RKO (cell line): Measurements from ENCODE around the gene E2F8.

ENCODE experiments used
- DNase-seq: peaks from one replicate; pipeline ENCODE4 v3.0.0-alpha.2; 2016; ENCODE audit warnings: low spot score

E2F8 gene

GRCh38 chr11:19220903-19221724 is 19.6 kb downstream of the E2F8 start:
- DNase-seq: no peak

- no peak for DNase-seq
Measured at GRCh38 chr11:19218786-19219460, 21.8 kb downstream of the E2F8 start.

- DNase-seq: no peak
Measured at GRCh38 chr11:19218216-19218615, 22.5 kb downstream of the E2F8 start.

DNA sequence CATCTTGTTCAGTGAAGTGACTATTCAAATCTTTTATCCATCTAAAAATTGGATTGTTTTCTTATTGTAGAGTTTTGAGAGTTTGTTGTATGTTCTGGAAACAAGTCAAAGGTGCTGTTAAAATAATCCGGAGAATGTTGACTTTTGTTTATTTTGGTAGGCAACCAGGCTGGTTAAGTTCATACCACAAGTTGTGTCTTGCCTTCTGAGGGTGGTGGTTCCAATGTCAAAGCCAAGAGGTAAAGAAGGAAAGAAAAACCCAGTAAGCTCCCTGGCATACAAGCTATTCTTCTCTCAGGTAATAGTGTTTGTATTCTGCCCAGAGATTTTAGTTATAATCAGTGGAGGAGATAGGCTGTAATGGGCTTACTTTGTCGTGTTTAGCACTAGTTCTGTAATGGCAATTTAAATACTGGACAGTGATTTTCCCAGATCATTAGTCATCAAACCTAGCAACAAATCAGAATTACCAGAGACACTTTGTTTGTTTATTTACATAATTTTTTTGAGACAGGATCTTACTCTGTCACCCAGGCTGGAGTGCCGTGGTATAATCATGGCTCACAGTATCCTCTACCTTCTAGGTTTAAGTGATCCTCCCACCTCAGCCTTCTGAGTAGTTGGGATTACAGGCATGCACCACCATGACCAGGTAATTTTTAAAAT is 23.9 kb downstream of the E2F8 start:
- DNase-seq: no peak

DNA sequence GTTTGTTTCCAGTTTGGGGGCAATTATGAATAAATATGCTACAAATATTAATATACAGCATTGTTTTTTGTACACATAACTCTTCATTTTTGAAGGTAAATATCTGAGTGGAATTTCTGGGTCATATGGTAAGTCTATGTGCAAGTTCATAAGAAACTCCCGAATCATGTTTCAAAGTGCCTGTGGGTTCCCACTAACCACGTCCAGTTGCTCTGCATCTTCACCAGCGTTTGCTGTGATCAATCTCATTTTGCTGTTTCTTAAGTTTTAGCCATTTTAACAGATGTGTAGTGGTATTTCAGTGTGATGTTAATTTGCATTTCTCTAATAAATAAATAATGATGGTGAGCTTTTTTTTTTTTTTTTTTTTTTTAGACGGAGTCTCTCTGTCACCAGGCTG is 24.7 kb downstream of the E2F8 start:
- DNase-seq: no peak

- no peak for DNase-seq
Measured at GRCh38 chr11:19209617-19210370, 31.0 kb downstream of the E2F8 start.

- DNase-seq: no peak
Measured at GRCh38 chr11:19208959-19209546, 31.7 kb downstream of the E2F8 start.

DNA sequence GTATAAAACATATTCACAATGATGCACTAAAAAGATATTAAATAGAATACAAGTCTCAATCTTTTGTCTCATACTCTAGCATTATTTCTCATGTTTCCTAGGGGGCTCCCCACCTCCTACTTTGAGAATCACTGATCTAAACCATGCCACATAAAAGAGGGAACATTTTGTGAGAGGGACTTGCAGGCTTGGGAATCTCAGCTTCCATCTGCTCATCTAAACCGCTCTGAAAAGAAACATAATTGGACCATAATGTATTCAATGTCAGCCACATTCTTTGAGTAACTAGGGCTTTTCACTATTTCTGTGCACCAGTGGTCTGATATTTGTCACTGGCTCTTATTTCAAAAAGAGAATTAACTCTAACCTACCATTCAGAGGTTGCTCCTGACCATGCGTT is 32.6 kb downstream of the E2F8 start:
- DNase-seq: no peak

DNA sequence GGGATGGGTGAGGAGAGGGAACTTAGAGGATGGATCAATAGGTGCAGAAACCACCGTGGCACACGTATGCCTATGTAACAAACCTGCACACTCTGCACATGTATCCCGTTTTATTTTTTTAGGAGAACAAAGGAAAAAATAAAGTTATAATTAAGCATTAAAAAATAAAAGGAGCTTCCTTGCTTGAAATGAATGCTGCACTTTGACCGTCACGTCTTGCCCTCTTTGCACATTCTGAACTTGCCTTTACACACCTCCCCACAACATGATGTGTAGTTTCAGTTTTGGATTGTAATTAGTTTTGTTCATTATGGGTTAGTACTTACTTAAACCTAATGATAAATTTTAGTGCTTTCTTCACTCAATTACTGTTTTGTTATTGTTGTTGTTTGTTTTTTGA is 35.9 kb downstream of the E2F8 start:
- no peak for DNase-seq

GRCh38 chr11:19201737-19202605 is 38.8 kb downstream of the E2F8 start, which contains the start of gene CSRP3:
Gene CSRP3, minus strand, starts transcription at chr11:19201983. Its CDS starts 9,535 bp downstream, at chr11:19192448.
- no peak for DNase-seq

- DNase-seq: no peak
Measured at GRCh38 chr11:19200410-19201201, 40.1 kb downstream of the E2F8 start.

DNA sequence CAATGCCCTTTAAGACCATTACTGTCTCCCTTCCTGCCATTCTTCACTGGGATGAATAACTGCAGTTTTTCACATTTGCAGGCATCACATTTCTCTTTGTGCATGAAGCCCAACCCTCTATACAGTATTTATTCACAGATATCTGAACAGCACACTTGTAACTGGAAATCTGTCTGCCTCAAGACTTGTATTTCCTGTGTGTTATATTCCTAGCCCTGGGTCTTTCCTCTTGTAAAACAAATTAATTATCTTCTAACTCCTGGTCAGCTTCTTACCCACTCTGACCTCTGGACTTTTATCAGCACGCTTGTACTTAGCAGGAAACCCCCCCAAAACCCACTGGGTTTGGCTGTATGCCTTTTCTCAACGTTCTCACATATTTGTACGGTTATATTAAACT is 41.0 kb downstream of the E2F8 start:
- no peak for DNase-seq

DNA sequence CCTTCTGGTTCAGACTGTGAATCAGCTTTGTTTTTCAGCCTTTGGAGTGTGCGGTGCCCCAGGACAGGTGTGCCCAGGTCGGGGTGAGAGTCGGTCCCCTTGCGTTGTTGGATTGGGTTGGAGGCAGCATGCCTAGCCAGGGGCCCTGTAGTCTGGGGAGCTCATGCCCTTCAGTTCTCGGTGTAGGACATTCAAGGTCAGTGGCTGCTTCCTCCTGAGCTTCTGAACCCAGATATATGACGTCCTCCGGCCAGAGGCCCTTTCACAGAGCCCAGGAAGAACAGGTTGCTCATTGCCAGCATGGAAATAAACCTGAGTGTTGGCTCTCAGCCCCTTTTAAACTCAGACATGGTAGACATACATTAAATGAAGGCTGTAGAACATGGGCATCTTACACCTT is 41.7 kb downstream of the E2F8 start:
- no peak for DNase-seq

DNA sequence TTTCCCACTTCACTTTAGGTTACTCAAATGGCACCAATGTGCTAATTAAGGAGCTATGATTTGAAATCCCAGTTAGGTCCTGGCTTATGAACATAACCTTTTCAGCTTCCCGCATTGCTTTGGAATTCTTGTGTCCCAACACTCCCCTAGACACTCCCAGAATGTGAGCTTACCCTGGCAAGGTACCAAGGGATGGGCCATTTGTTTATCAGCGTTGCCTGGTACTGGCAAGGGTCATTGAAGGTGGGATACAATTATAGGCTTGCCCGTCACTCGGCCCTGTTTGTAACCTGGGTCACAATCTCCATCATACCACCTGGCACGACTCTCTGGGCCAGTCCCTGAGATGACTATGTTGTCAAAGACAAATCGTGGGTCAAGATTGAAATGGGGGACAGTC is 44.3 kb downstream of the E2F8 start:
- no peak for DNase-seq

DNA sequence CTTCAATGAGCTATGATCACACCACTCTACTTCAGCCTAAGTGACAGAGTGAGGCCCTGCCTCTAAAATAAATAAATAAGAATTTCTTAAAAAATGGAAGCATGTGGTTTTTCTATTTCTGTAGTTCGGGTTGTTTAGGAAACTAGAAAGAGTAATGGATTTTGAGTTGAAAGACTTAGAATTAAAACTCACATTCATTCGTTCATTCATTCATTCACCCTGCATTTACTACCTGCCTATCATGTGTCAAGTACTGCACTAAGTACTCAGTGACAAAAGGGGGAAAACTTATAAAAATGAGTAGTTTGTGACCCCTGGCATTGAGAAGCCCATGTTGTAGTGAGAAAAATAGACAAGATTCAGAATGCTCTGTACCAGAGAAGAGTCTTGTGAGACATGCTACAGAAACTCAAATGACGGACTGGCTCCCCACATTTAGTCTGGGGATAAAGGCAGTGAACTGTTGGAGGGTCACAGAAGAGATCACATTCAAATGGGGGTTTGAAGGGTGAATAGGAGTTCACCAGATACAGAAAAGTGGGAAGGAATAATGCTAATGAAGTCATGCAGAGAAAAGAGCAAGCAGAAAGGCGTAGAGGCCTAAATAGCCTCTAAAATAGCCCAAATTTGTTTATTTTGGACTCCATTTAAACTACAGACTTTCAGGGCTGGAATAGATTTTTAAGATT is 46.0 kb downstream of the E2F8 start:
- DNase-seq: no peak

- no peak for DNase-seq
Measured at GRCh38 chr11:19193916-19194315, 46.8 kb downstream of the E2F8 start.

GRCh38 chr11:19191530-19192169 is 49.1 kb downstream of the E2F8 start:
- no peak for DNase-seq

GRCh38 chr11:19187833-19188258 is 52.9 kb downstream of the E2F8 start:
- no peak for DNase-seq
